HG02759 (cell line): ENCODE results near the gene USP11.

Experiments
- ATAC-seq: cut with Tn5 transposase; IDR thresholded peaks from one replicate; pipeline ENCODE4 v1.9.1; 2021; ENCODE audit warnings: mild to moderate bottlenecking, moderate library complexity; ENCODE audit not compliant: unreplicated experiment

The USP11 gene

GRCh38 chrX:47232803-47233332 is at the start of gene USP11:
Gene USP11, plus strand, starts transcription at chrX:47233009. Its CDS starts 35 bp downstream, at chrX:47233044.
- peak; percentile 28 for ATAC-seq

GRCh38 chrX:47184486-47184885 is 48.3 kb upstream of the USP11 start:
- no peak for ATAC-seq

DNA sequence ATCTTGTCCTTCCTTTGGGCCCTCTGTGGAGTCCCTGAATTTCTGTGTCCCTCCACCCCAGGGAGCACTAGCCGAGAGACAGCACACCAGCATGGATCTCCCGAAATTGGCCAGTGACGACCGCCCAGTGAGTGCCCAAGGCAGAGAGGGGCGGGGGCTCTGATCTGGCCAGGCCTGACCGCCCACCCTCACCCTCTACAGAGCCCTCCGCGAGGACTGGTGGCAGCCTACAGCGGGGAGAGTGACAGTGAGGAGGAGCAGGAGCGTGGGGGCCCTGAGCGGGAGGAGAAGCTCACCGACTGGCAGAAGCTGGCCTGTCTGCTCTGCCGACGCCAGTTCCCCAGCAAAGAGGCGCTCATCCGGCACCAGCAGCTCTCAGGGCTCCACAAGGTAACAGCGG is 47.6 kb upstream of the USP11 start:
- no peak for ATAC-seq

DNA sequence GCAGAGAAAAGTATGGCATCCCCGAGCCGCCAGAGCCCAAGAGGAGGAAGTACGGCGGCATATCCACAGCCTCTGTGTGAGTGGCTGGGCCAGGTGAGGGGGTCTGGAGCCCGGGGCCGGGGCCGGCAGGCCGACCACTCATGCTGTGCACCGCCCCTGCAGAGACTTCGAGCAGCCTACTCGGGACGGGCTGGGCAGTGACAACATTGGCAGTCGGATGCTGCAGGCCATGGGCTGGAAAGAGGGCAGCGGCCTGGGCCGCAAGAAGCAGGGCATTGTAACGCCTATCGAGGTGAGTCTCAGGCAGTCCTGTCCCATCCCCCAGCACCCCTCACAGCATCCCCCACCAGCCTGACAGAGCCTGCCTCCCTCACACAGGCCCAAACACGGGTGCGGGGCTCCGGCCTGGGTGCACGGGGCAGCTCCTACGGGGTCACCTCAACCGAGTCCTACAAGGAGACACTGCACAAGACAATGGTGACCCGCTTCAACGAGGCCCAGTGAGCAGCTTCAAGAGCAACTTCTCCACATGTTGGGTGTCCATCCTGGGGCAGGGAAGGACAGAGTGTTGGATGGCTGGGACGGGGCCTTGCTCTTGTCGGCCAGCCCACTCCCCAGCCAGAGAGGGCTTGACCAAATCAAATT is 46.6 kb upstream of the USP11 start:
- no peak for ATAC-seq

DNA sequence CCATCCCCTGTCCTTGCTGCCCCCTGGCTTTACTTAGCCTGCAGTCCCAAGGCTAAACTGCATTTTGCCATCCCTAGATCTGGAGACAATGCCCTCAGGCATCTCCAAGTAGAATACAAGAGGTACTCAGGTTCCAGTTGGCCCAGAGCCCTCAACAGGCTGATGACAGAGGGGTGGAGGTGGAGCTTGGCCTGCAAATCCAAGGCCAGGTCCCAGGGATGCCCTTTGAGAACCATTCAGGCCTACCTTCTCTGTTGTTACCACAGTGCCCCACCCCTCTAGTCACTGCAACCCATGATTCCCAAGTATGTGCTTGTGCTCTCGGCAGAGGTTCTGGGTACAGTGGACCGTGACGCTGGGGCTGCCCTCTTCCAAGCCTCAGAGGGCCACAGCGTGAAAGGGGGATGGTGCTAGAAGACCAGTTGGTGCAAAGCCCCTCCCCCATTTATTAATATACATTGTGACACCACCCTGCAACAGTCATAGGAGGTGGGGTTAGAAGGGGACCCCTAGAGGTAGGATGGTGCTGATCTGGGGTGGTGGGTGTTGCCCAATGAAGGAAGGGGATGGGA is 45.6 kb upstream of the USP11 start:
- ATAC-seq = no peak

- no peak for ATAC-seq
Measured at GRCh38 chrX:47189906-47190305, 42.9 kb upstream of the USP11 start.

- peak; percentile 67 for ATAC-seq
Measured at GRCh38 chrX:47190445-47191269, 42.2 kb upstream of the USP11 start.

GRCh38 chrX:47191331-47191730 is 41.5 kb upstream of the USP11 start:
- ATAC-seq = no peak

DNA sequence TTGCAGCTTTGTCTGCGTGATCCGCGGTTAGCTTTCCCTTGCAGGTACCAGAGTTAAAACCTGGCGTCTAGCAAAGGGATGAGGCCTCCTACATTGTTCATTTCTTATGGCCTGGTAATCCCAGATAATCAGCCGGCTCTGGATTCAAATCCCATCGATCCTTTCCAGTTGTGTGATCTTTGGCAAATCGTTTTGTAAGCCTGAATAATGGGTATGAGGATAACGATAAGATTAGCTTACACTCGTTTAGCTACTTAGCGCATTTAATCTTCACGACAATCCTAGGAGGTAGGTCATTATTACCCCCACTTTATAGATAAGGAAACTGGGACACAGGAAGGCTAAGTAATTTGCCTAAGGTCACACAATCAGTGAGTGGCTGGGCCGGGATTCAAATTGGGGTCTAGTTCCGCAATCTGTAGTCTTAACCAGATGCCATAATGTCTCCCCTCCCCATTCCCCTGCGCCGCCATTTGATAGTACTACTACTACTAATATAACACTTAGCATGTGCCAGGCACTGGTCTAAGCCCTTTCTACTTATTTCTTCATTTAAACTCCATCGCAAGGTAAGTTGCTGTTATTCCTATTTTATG is 40.9 kb upstream of the USP11 start:
- no peak for ATAC-seq

- peak; percentile 70 for ATAC-seq
Measured at GRCh38 chrX:47193475-47194193, 39.2 kb upstream of the USP11 start, which contains the start of gene UBA1. Gene UBA1, plus strand, starts transcription at chrX:47193829. Its CDS starts 4,974 bp downstream, at chrX:47198803.

GRCh38 chrX:47194194-47194787 is 38.5 kb upstream of the USP11 start:
- no peak for ATAC-seq

GRCh38 chrX:47196098-47196497 is 36.7 kb upstream of the USP11 start:
- no peak for ATAC-seq

DNA sequence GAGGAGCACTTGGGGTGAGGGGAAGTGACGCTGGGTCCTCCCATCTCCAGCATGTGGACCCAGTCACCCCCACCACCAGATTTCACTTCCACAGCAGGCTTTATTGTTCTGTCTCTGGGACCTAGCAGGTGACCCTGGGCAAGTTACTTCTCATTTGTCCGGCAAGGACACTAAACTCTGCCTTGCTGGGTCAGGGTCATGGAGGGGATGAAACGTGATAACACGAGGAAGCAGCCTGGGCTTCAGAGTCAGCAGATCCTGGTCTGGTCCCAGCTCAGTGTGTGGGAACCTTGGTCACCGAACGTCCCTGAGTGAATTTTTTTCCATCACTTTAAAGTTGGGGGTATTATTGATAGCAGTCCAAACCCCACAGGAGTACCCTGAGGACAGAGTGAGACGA is 35.3 kb upstream of the USP11 start:
- no peak for ATAC-seq

DNA sequence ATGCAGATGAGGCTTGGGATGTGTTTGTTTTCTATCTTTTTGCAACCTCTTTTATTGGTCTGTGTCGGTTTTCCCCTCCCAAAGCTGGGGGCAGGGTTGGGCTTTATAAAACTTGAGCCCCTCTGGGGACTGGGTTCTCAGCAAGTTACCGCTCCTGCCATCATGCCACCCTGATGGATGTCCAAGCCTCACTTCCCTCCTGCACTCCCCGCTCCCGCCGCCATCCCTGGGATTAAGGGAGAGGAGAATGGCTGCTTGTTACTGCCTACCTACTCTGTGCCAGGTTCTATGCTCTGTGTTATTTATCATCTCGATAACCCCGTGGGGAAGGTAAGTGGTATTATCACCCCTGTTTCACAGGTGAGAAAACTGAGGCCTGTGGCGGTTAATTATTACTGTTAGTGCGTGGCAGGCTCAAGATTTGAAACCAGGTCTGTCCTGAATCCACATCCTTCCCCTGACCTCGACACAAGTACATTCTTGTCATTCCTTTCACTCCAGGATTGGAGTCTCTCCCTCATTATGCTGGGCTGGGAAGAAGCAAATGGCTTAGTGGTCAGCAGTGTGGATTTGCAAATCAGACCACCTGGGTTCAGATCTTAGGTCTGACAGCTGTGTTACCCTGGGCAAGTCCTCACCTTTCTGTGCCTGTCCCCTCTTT is 34.7 kb upstream of the USP11 start:
- no peak for ATAC-seq

DNA sequence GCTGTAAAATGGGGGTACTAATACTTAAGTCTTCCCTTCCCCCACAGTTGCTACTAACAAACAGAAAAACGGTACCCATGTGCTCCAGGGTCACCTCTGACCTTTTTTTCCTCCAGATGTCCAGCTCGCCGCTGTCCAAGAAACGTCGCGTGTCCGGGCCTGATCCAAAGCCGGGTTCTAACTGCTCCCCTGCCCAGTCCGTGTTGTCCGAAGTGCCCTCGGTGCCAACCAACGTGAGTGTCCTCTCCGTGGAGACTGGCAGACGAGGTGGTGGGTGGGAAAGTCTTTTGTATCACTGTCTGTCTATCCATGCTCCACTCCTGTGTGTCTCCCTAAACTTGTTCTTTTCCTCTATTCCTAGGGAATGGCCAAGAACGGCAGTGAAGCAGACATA is 34.1 kb upstream of the USP11 start:
- ATAC-seq = no peak

DNA sequence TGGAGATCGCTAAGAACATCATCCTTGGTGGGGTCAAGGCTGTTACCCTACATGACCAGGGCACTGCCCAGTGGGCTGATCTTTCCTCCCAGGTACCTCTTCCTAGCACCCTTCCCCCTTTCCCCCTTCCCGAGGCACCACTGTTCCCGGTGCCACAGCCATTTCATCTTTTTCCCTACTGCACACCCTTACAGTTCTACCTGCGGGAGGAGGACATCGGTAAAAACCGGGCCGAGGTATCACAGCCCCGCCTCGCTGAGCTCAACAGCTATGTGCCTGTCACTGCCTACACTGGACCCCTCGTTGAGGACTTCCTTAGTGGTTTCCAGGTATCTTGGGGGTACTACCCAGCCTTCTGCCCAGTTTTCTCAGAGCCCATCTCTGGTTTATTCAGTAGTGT is 33.5 kb upstream of the USP11 start:
- no peak for ATAC-seq

GRCh38 chrX:47200385-47201150 is 32.2 kb upstream of the USP11 start:
- ATAC-seq = no peak

- ATAC-seq = no peak
Measured at GRCh38 chrX:47201345-47201944, 31.4 kb upstream of the USP11 start.

DNA sequence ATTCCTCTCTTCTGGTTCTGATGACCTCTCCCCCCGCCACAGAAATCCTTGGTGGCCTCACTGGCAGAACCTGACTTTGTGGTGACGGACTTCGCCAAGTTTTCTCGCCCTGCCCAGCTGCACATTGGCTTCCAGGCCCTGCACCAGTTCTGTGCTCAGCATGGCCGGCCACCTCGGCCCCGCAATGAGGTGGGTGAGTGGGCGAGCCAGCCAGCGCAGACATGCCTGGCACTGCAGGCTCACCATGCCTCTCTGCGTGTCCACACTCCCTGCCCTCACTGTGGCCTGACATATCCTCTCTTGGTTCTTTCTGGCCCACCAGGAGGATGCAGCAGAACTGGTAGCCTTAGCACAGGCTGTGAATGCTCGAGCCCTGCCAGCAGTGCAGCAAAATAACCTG is 30.5 kb upstream of the USP11 start:
- no peak for ATAC-seq
